H1 (cell line): ENCODE measurements around the gene SLC7A8. TPM values are rescaled to one million over a fixed set of nuclear protein-coding genes. Genes with fewer than 3 reads are reported as not detected.

Source experiments
- SIN3A ChIP-seq, 2 experiments: IDR thresholded peaks in 1 of 2; conservative IDR thresholded peaks in 1 of 2; 2 replicates each; pipeline ENCODE4 v1.6.1; 2011 to 2012; ENCODE audit warnings: low read length in 2 of 2, improper control_type of control experiment in 1 of 2, low read depth in 1 of 2, mild to moderate bottlenecking in 1 of 2
- polyA plus RNA-seq, 7 experiments: library from polyadenylated mRNA; depleted of rRNA in 3 of 7; stranded (reverse) in 5 of 7; unstranded in 2 of 7; fragments of >200 nt in 5 of 7; fragments of 200-250 nt in 2 of 7; gene quantifications; 1 replicate in 5 of 7; 2 replicates in 1 of 7; 4 replicates in 1 of 7; pipeline versions ENCODE4 v1.2.1 to v1.2.3, GENCODE V29; 2011 to 2013; ENCODE audit warnings: missing spikeins in 2 of 7, mixed read lengths in 2 of 7
- total RNA-seq: library from RNA; stranded (reverse); fragmentation: NEBNext Ultra II Directional; extraction: Animal tissue kit (Norgen Biotek cat#: 25700); gene quantifications from 2 replicates; pipeline ENCODE4 v1.2.1, GENCODE V29; 2021

Gene SLC7A8
- total and polyA plus RNA-seq, 2 of the 8 experiments (the other 6 are each of a cell fraction or from before 2014, with no cell fraction given): 182 to 204 TPM

- TF ChIP-seq SIN3A (conservative IDR thresholded peaks at IDR 0.05 in 1 of 2, IDR thresholded peaks at IDR 0.05 in 1 of 2; ENCODE audit: low read depth in 1 of 2, low read length in 2 of 2): no peak
Measured at GRCh38 chr14:23119363-23120327, 63.8 kb downstream of the SLC7A8 start (continued).
